NCI-H226 (cell line): ENCODE data around the gene PTPRQ.

Source experiments
- DNase-seq: peaks from one replicate; pipeline ENCODE4 v3.0.0-alpha.2; 2015

PTPRQ gene

GRCh38 chr12:80704420-80704819, 260.4 kb downstream of the PTPRQ start:
- no peak for DNase-seq

- no peak for DNase-seq
Observed at GRCh38 chr12:80707126-80707829, 263.2 kb downstream of the PTPRQ start, which contains the start of gene MYF6. MYF6 (plus strand) TSS chr12:80707634; CDS start chr12:80707720, 86 bp downstream.

GRCh38 chr12:80707830-80708258, 263.8 kb downstream of the PTPRQ start:
- DNase-seq, result no peak

DNA sequence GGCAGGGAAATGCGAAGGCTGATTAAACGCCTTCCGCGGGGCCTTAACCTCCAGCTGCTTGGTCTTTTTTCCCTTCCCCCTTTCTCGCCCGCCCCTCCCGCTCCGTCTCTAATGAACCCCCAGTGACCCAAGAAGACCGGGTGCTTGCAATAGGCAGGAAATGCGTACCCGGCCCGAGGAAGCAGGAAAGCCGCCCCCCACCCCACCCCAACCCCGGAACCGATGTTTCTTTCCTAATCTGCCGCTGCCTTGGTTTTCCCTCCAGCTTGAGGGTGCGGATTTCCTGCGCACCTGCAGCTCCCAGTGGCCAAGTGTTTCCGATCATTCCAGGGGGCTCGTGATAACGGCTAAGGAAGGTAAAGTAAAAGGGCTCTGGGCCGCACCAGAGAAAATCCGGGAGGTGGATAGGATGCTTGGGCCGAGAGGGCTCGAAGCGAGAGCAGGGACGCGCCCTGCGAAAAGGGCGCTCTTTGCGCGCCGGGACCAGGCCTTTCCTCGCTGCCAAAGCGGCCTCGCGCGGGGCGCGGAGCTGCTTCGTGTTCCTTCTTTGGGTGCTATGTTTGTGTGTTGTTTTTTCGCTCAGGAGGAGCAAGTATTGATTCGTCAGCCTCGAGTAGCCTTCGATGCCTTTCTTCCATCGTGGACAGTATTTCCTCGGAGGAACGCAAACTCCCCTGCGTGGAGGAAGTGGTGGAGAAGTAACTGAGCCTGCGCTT, 264.4 kb downstream of the PTPRQ start:
- DNase-seq, result no peak

DNA sequence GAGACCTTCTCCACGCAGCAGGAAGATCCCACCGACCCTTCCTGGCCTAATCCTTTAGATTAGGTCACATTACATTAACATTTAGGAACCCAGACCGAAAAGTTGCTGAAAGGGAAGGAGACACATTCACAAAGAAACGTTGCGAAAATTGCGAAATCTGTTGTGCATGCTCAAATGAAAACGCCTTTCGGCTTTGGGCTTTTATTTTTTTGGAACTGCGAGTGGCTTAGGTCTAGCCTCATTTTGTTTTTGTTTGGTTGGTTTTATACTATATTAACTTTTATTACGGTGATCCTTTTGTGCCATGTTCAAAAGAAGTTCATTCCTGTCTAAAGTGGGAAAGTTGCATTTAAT, 264.9 kb downstream of the PTPRQ start:
- DNase-seq, result no peak

GRCh38 chr12:80709811-80710726, 266.0 kb downstream of the PTPRQ start:
- peak; percentile 14 for DNase-seq

DNA sequence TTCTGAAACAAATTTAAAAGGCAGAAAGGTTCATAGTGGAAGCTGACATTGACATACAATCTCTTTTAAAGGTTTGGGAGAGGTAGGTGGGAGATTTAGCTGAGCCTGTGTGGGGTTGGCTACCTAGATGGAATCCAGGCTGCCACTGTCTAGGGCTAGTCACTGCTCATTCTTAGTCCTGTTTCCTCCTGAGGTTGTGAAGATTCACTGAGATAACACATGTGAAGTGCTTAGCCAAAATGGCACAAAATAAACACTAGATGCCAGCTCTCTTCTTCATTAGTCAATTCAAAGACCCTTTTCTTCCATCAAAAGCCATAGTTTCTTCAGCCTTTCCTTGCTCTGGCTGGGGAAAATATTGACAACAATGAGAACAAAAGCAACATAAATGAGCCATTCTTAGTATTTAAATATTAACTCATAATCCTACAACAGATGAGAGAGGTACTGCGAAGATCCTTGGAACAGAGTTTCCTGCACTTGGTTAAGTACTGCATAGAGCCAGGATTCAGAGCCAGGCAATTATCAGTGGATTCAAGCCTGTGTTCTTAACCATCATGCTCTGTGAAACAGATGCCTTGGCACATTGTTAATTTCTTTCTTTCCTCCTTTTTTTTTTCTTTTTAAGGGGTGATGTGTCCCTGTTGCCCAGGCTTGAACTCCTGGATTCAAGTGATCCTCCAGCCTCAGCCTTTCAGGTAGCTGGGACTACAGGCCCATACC, 266.9 kb downstream of the PTPRQ start:
- DNase-seq, result no peak

DNA sequence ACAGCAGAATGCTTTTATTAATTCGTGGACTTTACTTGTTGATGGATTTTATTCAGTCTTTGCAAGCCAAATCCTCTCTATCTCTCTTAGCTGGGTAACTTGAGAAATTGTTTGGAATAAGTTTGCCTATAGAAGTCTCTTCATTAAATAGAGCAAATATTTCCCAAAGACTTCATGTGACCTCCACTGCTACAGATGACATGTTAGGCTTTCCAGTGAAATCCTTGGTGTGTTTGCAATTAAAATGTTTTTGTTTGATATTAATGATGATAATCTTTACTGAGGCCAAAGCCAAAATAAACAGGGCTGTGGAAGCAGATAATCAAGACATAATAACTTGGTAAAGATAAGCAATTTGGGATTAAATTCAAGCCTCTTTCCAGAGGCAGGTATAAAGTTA, 267.8 kb downstream of the PTPRQ start:
- no peak for DNase-seq

DNA sequence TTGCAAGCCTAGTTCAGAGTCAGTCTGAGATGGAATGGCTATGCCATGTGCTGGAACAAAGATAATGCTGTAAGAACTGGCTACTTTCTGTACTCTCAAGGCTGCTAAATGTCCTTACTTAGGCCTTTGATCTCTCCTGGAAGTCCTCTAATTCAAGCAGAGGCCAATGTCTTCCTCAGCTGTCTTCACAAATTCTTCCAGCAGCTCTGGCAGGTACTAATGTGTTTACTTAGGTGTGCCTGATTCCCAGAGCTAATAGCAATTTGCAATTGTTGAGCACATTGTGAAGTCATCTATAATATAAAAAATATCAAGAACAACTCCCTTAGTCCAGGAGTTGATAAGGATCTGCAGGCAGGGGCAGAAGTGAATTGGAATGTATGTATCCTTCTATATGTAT, 268.8 kb downstream of the PTPRQ start:
- DNase-seq, result no peak

DNA sequence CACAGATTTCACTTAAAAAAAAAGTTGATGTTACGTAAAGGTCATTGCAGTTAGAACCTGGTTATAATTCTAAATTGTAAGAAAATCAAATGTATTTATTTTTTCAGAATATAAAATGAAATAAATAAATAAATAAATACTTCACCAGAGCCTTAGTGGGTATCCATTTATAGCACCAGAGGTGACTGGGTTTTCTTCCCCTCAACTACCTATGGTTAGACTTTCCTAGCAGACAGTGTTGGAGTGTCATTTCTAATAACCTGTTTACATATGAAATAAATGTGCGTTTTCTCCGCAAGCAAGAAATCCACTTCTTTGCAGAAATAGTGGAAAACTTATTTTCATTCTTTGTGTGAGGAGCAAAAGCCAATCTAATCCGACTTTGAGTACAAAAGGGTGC, 269.4 kb downstream of the PTPRQ start:
- DNase-seq, result no peak

DNA sequence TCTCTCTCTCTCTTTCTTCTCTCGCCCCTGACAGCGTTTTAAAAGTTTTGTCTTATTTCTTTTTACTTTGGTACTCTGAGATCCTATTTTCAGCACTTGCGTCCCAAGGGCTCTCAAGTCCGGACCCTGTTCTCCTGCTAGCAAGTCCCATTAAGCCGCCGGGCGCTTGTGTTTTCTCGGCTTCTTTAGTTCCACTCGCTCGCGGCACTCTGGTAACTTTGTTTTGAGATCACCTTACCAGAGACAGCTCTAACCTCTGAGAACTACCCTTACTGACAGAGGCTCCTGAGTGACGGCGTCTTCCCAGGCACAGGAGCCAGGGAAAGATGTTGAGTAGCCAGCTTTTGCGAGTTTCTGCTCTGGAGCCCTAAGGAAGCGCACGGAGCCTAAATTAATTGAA, 270.0 kb downstream of the PTPRQ start:
- no peak for DNase-seq

- no peak for DNase-seq
Observed at GRCh38 chr12:80714846-80715245, 270.8 kb downstream of the PTPRQ start.

DNA sequence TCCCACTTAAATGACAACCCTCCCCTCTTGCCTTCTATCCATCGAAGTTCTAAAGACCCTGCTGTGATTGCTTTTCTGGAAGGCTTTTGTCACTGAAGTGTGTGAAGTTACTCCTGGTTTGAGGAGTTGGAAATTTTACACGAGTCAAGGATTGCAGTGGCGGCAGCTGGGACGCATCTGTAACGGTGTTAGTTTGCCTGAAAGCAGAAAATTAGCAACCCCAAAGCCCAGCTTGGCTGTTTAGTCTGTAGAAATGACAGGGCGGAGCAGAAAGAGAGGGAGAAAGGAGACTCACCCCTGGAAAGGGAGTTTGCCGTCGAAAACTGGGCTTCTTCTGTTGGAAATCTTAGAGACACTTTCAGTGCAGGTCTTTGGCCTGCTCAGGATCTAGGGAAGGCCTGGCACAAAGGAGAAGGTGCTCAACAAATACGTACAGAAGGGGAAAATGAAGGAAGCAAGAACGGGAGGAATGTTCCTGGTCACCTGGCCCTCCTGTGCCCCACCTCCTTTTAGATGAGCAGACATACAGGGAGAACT, 271.7 kb downstream of the PTPRQ start:
- no peak for DNase-seq

DNA sequence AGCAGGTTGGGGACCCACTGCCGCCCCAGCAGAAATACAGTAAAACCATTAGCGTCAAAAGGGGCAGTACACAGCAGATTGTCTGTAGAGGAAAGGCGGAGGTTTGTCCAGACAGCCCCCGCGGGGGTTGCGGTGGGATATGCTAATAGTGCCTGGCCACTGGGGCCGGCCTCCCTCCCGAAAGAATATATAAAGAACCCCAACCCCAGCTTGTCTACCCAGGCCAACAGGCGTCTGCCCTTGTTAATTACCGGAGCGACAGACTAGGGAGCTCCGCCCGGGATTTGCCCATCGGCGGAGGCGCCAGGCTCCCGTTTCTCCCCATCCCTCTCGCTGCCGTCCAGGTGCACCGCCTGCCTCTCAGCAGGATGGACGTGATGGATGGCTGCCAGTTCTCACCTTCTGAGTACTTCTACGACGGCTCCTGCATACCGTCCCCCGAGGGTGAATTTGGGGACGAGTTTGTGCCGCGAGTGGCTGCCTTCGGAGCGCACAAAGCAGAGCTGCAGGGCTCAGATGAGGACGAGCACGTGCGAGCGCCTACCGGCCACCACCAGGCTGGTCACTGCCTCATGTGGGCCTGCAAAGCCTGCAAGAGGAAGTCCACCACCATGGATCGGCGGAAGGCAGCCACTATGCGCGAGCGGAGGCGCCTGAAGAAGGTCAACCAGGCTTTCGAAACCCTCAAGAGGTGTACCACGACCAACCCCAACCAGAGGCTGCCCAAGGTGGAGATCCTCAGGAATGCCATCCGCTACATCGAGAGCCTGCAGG, 272.8 kb downstream of the PTPRQ start, which contains the start of gene MYF5:
Gene MYF5 (plus strand): TSS at position 217 of the 774 bp plus-strand sequence. CDS start 152 bp downstream, at position 369.
- DNase-seq, result no peak

- no peak for DNase-seq
Observed at GRCh38 chr12:80717856-80718255, 273.8 kb downstream of the PTPRQ start.

GRCh38 chr12:80720516-80720915, 276.5 kb downstream of the PTPRQ start:
- no peak for DNase-seq

DNA sequence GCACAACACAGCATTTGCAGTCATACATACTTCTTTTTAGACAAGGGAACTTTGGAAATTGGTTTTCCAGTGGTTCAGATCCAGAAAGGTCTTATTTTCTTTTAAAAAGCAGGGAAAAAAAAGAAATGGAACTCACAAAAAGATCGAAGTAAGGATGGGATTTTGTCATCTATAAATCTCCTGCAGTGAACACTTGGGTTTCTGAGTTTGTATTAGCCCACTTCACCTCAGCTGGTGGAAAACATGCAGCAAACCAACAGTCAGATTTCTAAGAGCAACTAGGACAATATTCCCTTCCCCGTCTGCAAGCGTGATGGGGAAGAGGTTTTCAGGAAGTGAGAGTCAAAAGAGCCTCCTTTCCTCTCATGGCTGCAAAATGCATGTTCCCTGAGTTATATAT, 277.3 kb downstream of the PTPRQ start:
- no peak for DNase-seq
